Measurements from ENCODE around the gene RAD51B. TPM values are rescaled to one million over a fixed set of nuclear protein-coding genes. Genes with fewer than 3 reads are reported as not detected.

Gene RAD51B
- total and polyA plus RNA-seq, 2 experiments from 2014 or later, result 11.7 to 17.8 TPM

GRCh38 chr14:68506645-68507419, 687.3 kb downstream of the RAD51B start:
- no peak for DNase-seq (ENCODE audit: low read depth in 1 of 2, low spot score in 1 of 2)
- H3K36me3 ChIP-seq, result no peaks in the 10 kb centered on the region
- no peaks in the 10 kb centered on the region for H3K27me3 ChIP-seq
- H3K4me3 ChIP-seq, result no peak overlapping the region
- peaks cover 62% of the 10 kb centered on the region for H3K4me1 ChIP-seq (ENCODE audit: low read depth)
- H3K27ac ChIP-seq, result no peak overlapping the region
- TF ChIP-seq CTCF (IDR thresholded peaks at IDR 0.05; ENCODE audit: low read depth, low read length), result no peak
- H3K9me3 ChIP-seq (ENCODE audit: low read depth), result no peaks in the 10 kb centered on the region

GRCh38 chr14:68507544-68508081, 688.0 kb downstream of the RAD51B start:
- TF ChIP-seq CTCF (IDR thresholded peaks at IDR 0.05; ENCODE audit: low read depth, low read length), result no peak
- Histone ChIP-seq H3K9me3 (ENCODE audit: low read depth) (no peaks in the 10 kb centered on the region), H3K27me3 (no peaks in the 10 kb centered on the region), H3K4me1 (ENCODE audit: low read depth) (peaks cover 60% of the 10 kb centered on the region), H3K27ac (no peak overlapping the region), H3K4me3 (no peak overlapping the region), H3K36me3 (no peaks in the 10 kb centered on the region)
- no peak for DNase-seq (ENCODE audit: low read depth in 1 of 2, low spot score in 1 of 2)

GRCh38 chr14:68508581-68508980, 689.0 kb downstream of the RAD51B start:
- Histone ChIP-seq H3K27ac (no peak overlapping the region), H3K4me1 (ENCODE audit: low read depth) (peaks cover 51% of the 10 kb centered on the region), H3K27me3 (no peaks in the 10 kb centered on the region), H3K36me3 (no peaks in the 10 kb centered on the region), H3K9me3 (ENCODE audit: low read depth) (no peaks in the 10 kb centered on the region), H3K4me3 (no peak overlapping the region)
- no peak for DNase-seq (ENCODE audit: low read depth in 1 of 2, low spot score in 1 of 2)
- no peak for TF ChIP-seq CTCF (IDR thresholded peaks at IDR 0.05; ENCODE audit: low read depth, low read length)

DNA sequence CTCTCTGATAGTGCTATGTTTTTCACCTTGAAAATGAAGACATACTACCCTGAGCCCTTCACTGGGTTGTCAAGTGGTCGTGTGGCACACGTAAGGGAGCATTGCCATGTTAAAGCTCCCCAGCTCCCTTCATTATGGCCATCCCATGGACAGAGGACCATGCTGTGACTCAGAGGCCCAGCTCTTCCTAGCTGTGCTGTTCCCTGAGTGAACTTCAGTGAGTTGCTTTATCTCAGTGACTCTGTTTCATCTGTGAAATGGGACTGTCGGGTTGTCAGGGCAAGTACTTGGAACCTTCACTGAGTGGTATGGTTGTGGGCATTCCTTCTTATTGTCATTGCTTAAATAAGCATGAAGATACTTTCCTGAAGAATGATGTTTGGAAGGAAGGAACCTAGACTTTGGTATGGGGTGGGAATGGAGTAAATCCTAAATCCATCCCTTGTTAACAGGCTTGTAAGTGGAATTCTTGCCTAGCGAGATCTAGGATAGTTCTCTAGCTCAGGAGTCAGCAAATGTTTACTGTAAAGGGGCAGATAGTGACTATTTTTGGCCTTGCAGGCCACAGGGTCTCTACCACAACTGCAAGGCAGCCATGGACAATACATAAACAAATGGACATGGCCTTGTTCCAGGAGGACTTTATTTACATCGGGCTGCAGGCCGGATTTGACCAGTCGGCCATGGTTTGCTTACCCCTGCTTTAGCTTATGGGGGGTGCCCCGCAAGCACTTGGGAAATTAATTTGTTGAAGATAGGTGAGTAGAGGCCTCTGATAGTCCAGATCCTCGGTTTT, 689.8 kb downstream of the RAD51B start:
- no peaks in the 10 kb centered on the region for H3K27me3 ChIP-seq
- no peak for DNase-seq (ENCODE audit: low read depth in 1 of 2, low spot score in 1 of 2)
- no peaks in the 10 kb centered on the region for H3K9me3 ChIP-seq (ENCODE audit: low read depth)
- H3K4me3 ChIP-seq, result no peak overlapping the region
- peak overlapping the region; percentile 89 for H3K27ac ChIP-seq
- TF ChIP-seq CTCF (IDR thresholded peaks at IDR 0.05; ENCODE audit: low read depth, low read length), result no peak
- H3K4me1 ChIP-seq (ENCODE audit: low read depth), result peaks cover 49% of the 10 kb centered on the region
- no peaks in the 10 kb centered on the region for H3K36me3 ChIP-seq

DNA sequence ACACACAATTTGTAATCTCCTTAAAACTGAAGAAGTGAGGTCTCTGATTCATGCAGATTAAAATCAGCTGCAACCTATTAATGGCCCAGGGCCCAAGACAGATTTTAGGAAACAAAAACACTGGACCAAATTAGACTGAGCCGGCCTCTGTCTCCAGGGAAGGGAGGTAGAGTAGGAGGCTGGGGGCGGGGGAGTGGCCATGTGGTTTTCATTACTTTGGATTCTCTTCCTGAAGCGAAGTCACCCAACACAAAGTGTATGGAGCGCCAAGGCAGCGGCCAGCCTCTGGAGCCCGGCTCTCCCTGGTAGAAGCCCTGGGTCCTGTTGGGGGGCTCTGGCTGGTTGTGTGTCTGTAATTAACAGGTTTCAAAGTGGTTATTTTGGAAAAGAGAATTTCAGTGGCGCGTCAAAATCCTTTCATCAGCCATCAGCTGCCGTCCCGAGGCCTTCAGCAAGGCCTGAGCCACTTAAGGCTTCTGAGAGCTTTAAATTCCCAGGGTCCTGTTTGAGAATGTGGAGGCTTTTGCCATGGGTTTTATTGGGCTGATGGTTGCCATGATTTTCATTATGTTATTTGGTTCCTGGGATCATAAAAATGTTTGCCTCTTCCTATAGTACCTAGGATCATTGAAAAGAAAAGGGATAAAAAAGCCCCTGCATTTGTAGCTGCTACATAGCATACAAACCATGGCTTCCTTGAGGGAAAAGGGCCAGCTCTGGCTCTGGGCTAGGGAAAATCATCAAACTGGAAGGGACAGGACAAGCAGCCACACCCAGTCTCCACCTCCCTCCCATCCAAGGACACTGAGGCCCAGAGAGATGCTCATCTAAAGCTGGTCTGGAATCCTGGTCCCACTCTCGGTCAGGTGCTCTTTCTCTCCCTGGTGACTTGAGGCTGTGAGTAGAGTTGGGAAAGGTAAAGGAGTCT, 690.9 kb downstream of the RAD51B start:
- TF ChIP-seq CTCF (IDR thresholded peaks at IDR 0.05; ENCODE audit: low read depth, low read length), result no peak
- Histone ChIP-seq H3K36me3 (no peaks in the 10 kb centered on the region), H3K27ac (peak overlapping the region; percentile 89), H3K4me3 (no peak overlapping the region), H3K4me1 (ENCODE audit: low read depth) (peaks cover 49% of the 10 kb centered on the region), H3K27me3 (no peaks in the 10 kb centered on the region), H3K9me3 (ENCODE audit: low read depth) (no peaks in the 10 kb centered on the region)
- peak; percentile 72 to 74 for DNase-seq (ENCODE audit: low read depth in 1 of 2, low spot score in 1 of 2)
